Measurements from ENCODE around the gene PLEKHA7.

Gene PLEKHA7

GRCh38 chr11:16841481-16841880, 172.7 kb downstream of the PLEKHA7 start:
- DNase-seq (ENCODE audit: low spot score), result no peak

- no peak for DNase-seq (ENCODE audit: low spot score)
Measured at GRCh38 chr11:16840951-16841350, 173.3 kb downstream of the PLEKHA7 start.

GRCh38 chr11:16839821-16840220, 174.4 kb downstream of the PLEKHA7 start:
- DNase-seq (ENCODE audit: low spot score), result no peak

- no peak for DNase-seq (ENCODE audit: low spot score)
Measured at GRCh38 chr11:16834384-16834783, 179.8 kb downstream of the PLEKHA7 start.

- DNase-seq (ENCODE audit: low spot score), result no peak
Measured at GRCh38 chr11:16833026-16833425, 181.2 kb downstream of the PLEKHA7 start.

- no peak for DNase-seq (ENCODE audit: low spot score)
Measured at GRCh38 chr11:16832193-16832539, 182.0 kb downstream of the PLEKHA7 start.

- DNase-seq (ENCODE audit: low spot score), result no peak
Measured at GRCh38 chr11:16831316-16832192, 182.7 kb downstream of the PLEKHA7 start.

GRCh38 chr11:16827139-16827538, 187.1 kb downstream of the PLEKHA7 start:
- no peak for DNase-seq (ENCODE audit: low spot score)

GRCh38 chr11:16825968-16826367, 188.2 kb downstream of the PLEKHA7 start:
- DNase-seq (ENCODE audit: low spot score), result no peak

GRCh38 chr11:16825101-16825500, 189.1 kb downstream of the PLEKHA7 start:
- DNase-seq (ENCODE audit: low spot score), result no peak

- DNase-seq (ENCODE audit: low spot score), result peak; percentile 84
Measured at GRCh38 chr11:16820324-16821092, 193.7 kb downstream of the PLEKHA7 start.

- no peak for DNase-seq (ENCODE audit: low spot score)
Measured at GRCh38 chr11:16818284-16818683, 195.9 kb downstream of the PLEKHA7 start.

- DNase-seq (ENCODE audit: low spot score), result no peak
Measured at GRCh38 chr11:16817351-16817750, 196.9 kb downstream of the PLEKHA7 start.

- DNase-seq (ENCODE audit: low spot score), result no peak
Measured at GRCh38 chr11:16816358-16817270, 197.6 kb downstream of the PLEKHA7 start.

GRCh38 chr11:16815047-16815767, 199.0 kb downstream of the PLEKHA7 start:
- no peak for DNase-seq (ENCODE audit: low spot score)

GRCh38 chr11:16814410-16815046, 199.7 kb downstream of the PLEKHA7 start:
- DNase-seq (ENCODE audit: low spot score), result no peak

- no peak for DNase-seq (ENCODE audit: low spot score)
Measured at GRCh38 chr11:16813126-16813525, 201.1 kb downstream of the PLEKHA7 start.

- no peak for DNase-seq (ENCODE audit: low spot score)
Measured at GRCh38 chr11:16812274-16812673, 201.9 kb downstream of the PLEKHA7 start.

GRCh38 chr11:16811136-16812020, 202.8 kb downstream of the PLEKHA7 start:
- DNase-seq (ENCODE audit: low spot score), result no peak
